ENCODE results near the gene GSC.

Gene GSC

GRCh38 chr14:94796278-94796677 is 26.4 kb upstream of the GSC start:
- TF ChIP-seq, protein P1, sequence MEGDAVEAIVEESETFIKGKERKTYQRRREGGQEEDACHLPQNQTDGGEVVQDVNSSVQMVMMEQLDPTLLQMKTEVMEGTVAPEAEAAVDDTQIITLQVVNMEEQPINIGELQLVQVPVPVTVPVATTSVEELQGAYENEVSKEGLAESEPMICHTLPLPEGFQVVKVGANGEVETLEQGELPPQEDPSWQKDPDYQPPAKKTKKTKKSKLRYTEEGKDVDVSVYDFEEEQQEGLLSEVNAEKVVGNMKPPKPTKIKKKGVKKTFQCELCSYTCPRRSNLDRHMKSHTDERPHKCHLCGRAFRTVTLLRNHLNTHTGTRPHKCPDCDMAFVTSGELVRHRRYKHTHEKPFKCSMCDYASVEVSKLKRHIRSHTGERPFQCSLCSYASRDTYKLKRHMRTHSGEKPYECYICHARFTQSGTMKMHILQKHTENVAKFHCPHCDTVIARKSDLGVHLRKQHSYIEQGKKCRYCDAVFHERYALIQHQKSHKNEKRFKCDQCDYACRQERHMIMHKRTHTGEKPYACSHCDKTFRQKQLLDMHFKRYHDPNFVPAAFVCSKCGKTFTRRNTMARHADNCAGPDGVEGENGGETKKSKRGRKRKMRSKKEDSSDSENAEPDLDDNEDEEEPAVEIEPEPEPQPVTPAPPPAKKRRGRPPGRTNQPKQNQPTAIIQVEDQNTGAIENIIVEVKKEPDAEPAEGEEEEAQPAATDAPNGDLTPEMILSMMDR (IDR thresholded peaks at IDR 0.05; ENCODE audit: low read depth, low read length): no peak
- no peak overlapping the region for H3K4me3 ChIP-seq (ENCODE audit: low read depth, low read length)

GRCh38 chr14:94795372-94795771 is 25.5 kb upstream of the GSC start:
- TF ChIP-seq, protein P1 (IDR thresholded peaks at IDR 0.05; ENCODE audit: low read depth, low read length): no peak
- no peak overlapping the region for H3K4me3 ChIP-seq (ENCODE audit: low read depth, low read length)

GRCh38 chr14:94793901-94794300 is 24.0 kb upstream of the GSC start:
- TF ChIP-seq, protein P1 (IDR thresholded peaks at IDR 0.05; ENCODE audit: low read depth, low read length): no peak
- no peak overlapping the region for H3K4me3 ChIP-seq (ENCODE audit: low read depth, low read length)

DNA sequence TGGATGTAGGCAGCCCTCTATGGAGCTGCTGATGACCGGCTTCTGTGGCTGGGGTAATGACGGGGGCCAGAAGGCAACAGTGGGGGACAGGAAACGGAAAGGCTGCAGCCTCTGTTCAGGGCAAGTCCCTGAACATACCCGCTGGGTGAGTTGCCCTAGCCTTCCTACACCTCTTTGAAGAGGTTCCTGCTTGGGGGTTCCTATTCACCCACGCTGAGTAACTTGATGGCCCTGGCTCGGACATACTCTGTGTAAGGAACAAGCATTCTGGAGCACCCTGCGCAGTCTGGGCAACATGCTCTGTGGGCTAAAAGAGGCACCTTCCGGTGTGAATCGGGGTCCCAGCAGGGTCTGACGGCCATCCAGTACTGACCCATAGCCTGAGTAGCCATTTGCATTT is 17.7 kb upstream of the GSC start:
- no peak overlapping the region for H3K4me3 ChIP-seq (ENCODE audit: low read depth, low read length)
- TF ChIP-seq, protein P1 (IDR thresholded peaks at IDR 0.05; ENCODE audit: low read depth, low read length): no peak

DNA sequence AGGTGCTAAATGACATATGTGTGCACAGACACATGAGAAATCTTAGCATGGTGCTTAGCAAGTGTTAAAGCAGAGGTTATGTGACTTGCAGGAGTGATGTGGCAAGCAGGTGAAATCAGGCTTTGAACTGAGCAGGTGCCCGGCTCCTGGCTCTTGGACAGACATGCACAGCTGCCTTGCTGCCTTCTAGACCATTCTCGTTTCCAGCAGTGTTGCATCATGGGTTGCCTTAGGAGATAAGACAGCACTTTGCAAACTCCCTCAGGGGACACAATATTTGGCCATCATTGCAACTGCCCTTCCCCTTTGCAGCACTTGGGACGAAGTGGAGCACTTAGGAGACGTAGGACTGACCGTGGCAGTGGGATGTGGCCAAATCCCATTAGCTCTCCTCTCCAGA is 17.2 kb upstream of the GSC start:
- TF ChIP-seq, protein P1 (IDR thresholded peaks at IDR 0.05; ENCODE audit: low read depth, low read length): no peak
- no peak overlapping the region for H3K4me3 ChIP-seq (ENCODE audit: low read depth, low read length)

DNA sequence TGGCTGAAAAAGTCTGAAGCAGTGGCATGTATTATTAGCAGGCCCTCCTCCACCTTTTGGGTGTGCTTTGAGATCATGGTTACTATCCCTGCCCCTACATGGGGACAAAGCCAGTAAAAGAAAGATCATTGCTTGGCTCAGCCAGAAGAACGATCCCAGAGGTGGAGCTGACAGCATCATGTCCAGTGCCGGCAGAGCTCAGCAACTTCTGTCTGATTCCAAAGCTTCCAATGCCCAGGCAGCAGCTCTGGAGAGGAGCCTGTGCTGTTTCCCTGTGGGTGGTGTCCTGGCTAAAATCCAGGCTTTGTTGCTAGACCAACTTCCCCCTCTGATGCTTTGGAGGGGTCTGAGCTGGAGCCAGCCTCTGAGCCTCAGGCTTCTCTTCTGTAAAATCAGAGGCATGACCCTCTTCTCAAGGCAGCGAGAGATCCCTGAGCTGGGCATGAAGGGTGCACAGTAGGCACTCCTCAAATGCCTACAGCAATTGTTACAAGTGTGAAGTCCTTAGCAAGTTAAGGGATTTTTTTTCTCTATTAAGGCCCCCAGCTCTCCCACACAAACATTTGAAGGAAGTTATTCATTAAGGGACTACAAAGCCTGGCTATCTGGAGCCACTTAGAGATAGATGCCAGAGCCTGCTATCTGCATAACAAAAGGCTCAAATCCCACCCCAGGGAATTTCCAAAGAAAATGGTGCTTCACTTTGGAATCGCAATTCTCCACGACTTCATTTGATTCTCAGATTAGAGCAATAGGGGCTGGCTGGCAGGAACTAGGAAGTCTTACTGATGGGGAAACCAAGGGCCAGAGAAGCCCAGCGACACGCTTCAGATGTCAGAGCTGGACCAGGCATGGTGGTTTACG is 10.9 kb upstream of the GSC start:
- TF ChIP-seq, protein P1 (IDR thresholded peaks at IDR 0.05; ENCODE audit: low read depth, low read length): no peak

DNA sequence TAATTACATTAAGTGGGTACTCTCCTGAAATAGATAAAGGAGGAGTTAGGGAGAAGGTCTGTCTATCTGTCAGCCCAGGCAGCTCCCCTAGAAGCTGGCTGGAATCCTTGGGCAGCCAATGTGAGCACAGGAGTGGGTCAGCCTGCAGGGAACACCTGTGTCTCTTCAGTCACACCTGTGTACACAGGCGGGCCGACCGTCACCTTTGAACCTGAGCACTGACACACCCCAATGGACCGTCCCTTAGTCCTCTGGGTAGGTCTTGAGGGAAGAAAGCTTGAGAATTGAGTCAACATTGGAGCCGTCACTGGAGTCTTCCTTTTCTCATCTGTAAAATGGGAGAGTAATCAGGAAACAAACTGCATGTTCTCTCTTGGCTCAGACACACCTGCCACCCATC is 9.8 kb upstream of the GSC start:
- TF ChIP-seq, protein P1 (IDR thresholded peaks at IDR 0.05; ENCODE audit: low read depth, low read length): no peak
- H3K4me3 ChIP-seq (ENCODE audit: low read depth, low read length): no peak overlapping the region

More for the DNA sequence above, 10.9 kb upstream of the GSC start:
- no peak overlapping the region for H3K4me3 ChIP-seq (ENCODE audit: low read depth, low read length)

All from WI38 (cell line).